Left lung (tissue), 10 donors: ENCODE results near the gene CPXM2. TPM values are rescaled to one million over a fixed set of nuclear protein-coding genes. Genes with fewer than 3 reads are reported as not detected.

ENCODE experiments used
- ATAC-seq: fragments of 200-7000 bp; cut with Tn5 transposase; one replicate; pipeline ENCODE4 v1.9.1; 2020; ENCODE audit warnings: moderate library complexity
- DNase-seq, 4 donors: peaks; one replicate each; pipeline ENCODE4 v3.0.0-alpha.2; 2013 to 2020
- H3K27ac ChIP-seq, 2 donors: fragments of 200-600 bp; sonication (generic) in 1 of 2; one replicate each; pipeline versions ENCODE4 v1.5.0 to v1.8.0; 2020 to 2021
- H3K27me3 ChIP-seq, 2 donors: fragments of 200-600 bp; sonication (generic) in 1 of 2; one replicate each; pipeline versions ENCODE4 v1.5.0 to v1.8.0; 2020 to 2021
- H3K36me3 ChIP-seq, 2 donors: fragments of 200-600 bp; sonication (generic) in 1 of 2; one replicate each; pipeline versions ENCODE4 v1.5.0 to v1.8.0; 2020 to 2021
- H3K4me1 ChIP-seq, 2 donors: fragments of 200-600 bp; one replicate each; pipeline ENCODE4 v1.8.0; 2021
- H3K4me3 ChIP-seq, 2 donors: fragments of 200-600 bp; sonication (generic) in 1 of 2; one replicate each; pipeline versions ENCODE4 v1.5.0 to v1.8.0; 2020 to 2021; ENCODE audit warnings: mild to moderate bottlenecking in 1 of 2
- H3K9me3 ChIP-seq, 2 donors: fragments of 200-600 bp; sonication (generic) in 1 of 2; one replicate each; pipeline versions ENCODE4 v1.5.0 to v1.8.0; 2020 to 2021
- intact Hi-C, 2 donors: fragments of 100-400 bp; cut with DNase I; formaldehyde crosslinking; loops; one replicate each; pipeline versions ENCODE4 v1.11.2 to v1.14.2; 2022
- polyA plus RNA-seq, 6 donors: library from polyadenylated mRNA; unstranded; fragments of 120-200 nt; gene quantifications; one replicate each; pipeline ENCODE4 v1.2.1, GENCODE V29; 2013; ENCODE audit not compliant: insufficient read length in 6 of 6
- total RNA-seq, 2 donors: library from RNA; stranded (reverse); fragmentation: NEBNext Ultra II Directional; extraction: Animal tissue kit (Norgen Biotek cat#: 25700); gene quantifications; one replicate each; pipeline ENCODE4 v1.2.1, GENCODE V29; 2021
- TF ChIP-seq, protein P1 (sequence below), 2 donors: fragments of 200-600 bp; sonication (generic) in 1 of 2; IDR thresholded peaks; one replicate each; pipeline versions ENCODE4 v1.5.0 to v1.8.0; 2021; ENCODE audit warnings: antibody characterized with exemption in 2 of 2
- donor health status: DM: no; HTN: yes; CAD: no.
- donor health status: DM: no; HTN: no; CAD: no.

The CPXM2 gene
- total and polyA plus RNA-seq, 8 donors, result 1.5 to 6.5 (median 2.6) TPM

GRCh38 chr10:123757853-123758252, 133.8 kb downstream of the CPXM2 start:
- Histone ChIP-seq H3K36me3 (no peaks in the 10 kb centered on the region), H3K4me3 (no peak overlapping the region), H3K9me3 (no peaks in the 10 kb centered on the region), H3K4me1 (no peaks in the 10 kb centered on the region), H3K27me3 (peaks cover 0 to 44% of the 10 kb centered on the region in 2 donors), H3K27ac (no peak overlapping the region)
- TF ChIP-seq, protein P1, sequence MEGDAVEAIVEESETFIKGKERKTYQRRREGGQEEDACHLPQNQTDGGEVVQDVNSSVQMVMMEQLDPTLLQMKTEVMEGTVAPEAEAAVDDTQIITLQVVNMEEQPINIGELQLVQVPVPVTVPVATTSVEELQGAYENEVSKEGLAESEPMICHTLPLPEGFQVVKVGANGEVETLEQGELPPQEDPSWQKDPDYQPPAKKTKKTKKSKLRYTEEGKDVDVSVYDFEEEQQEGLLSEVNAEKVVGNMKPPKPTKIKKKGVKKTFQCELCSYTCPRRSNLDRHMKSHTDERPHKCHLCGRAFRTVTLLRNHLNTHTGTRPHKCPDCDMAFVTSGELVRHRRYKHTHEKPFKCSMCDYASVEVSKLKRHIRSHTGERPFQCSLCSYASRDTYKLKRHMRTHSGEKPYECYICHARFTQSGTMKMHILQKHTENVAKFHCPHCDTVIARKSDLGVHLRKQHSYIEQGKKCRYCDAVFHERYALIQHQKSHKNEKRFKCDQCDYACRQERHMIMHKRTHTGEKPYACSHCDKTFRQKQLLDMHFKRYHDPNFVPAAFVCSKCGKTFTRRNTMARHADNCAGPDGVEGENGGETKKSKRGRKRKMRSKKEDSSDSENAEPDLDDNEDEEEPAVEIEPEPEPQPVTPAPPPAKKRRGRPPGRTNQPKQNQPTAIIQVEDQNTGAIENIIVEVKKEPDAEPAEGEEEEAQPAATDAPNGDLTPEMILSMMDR (IDR thresholded peaks at IDR 0.05), result no peak
- no peak for DNase-seq
- intact Hi-C loops, result no loop called here
- ATAC-seq, result no peak

- Histone ChIP-seq H3K27me3 (peaks cover 0 to 16% of the 10 kb centered on the region in 2 donors), H3K27ac (no peak overlapping the region), H3K36me3 (no peaks in the 10 kb centered on the region), H3K9me3 (peaks cover 0 to 6% of the 10 kb centered on the region in 2 donors), H3K4me3 (no peak overlapping the region), H3K4me1 (no peaks in the 10 kb centered on the region)
- intact Hi-C loops, result no loop called here
- ATAC-seq, result no peak
- TF ChIP-seq, protein P1 (IDR thresholded peaks at IDR 0.05), result no peak
- DNase-seq, result no peak
Observed at GRCh38 chr10:123755061-123755460, 136.5 kb downstream of the CPXM2 start.

DNA sequence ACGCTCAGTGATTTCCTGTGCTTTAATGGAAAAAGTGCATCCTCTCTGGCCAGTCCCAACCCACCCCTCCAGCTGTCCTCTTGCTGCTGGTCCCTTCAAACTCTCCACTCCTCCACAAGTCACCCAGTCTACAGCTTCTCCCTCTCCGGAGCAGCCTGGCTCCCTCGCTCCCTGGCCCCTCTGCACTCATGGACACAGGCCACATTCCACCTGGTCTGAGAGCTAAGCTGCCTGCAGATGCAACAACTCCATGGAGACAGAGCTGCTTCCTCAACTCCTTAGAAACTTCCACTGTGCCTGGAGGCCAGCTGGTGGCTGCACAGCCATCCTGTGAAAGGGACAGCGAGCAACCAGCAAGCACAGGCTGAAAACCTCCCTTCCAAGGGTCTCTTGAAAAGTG, 137.5 kb downstream of the CPXM2 start:
- no peaks in the 10 kb centered on the region for H3K4me1 ChIP-seq
- no peak overlapping the region for H3K27ac ChIP-seq
- no peak for ATAC-seq
- H3K4me3 ChIP-seq, result no peak overlapping the region
- H3K36me3 ChIP-seq, result no peaks in the 10 kb centered on the region
- intact Hi-C loops, result no loop called here
- DNase-seq, result no peak
- peaks cover 0 to 9% of the 10 kb centered on the region in 2 donors for H3K27me3 ChIP-seq
- H3K9me3 ChIP-seq, result peaks cover 0 to 6% of the 10 kb centered on the region in 2 donors
- TF ChIP-seq, protein P1 (IDR thresholded peaks at IDR 0.05), result no peak

- ATAC-seq, result no peak
- H3K4me3 ChIP-seq, result no peak overlapping the region
- no peaks in the 10 kb centered on the region for H3K4me1 ChIP-seq
- intact Hi-C loops, result no loop called here
- peaks cover 0 to 3% of the 10 kb centered on the region in 2 donors for H3K27me3 ChIP-seq
- no peak for DNase-seq
- H3K27ac ChIP-seq, result no peak overlapping the region
- peaks cover 0 to 6% of the 10 kb centered on the region in 2 donors for H3K9me3 ChIP-seq
- TF ChIP-seq, protein P1 (IDR thresholded peaks at IDR 0.05), result no peak
- no peaks in the 10 kb centered on the region for H3K36me3 ChIP-seq
Observed at GRCh38 chr10:123751342-123752134, 140.1 kb downstream of the CPXM2 start.

DNA sequence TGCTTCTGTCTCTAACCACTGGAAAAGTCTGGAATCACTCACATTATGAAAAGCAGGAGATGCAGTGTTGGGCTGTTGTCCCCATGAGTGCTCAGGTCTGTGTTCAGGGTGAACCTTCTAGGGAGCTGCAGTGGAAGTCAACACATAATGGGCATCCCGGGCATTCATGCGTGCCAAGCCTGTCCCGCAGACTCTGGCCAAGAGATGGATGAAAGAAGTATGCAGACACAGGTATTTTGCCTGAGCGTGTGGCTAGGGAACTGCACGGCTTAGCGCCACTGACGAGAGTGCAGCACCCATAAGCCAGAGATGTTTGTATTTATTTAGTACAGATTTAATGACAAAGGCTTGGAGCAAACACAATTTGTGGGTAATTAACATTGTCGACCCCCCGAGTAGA, 140.7 kb downstream of the CPXM2 start:
- TF ChIP-seq, protein P1 (IDR thresholded peaks at IDR 0.05), result no peak
- Histone ChIP-seq H3K27ac (no peak overlapping the region), H3K4me1 (no peaks in the 10 kb centered on the region), H3K9me3 (peaks cover 0 to 6% of the 10 kb centered on the region in 2 donors), H3K36me3 (no peaks in the 10 kb centered on the region), H3K4me3 (no peak overlapping the region), H3K27me3 (peaks cover 0 to 3% of the 10 kb centered on the region in 2 donors)
- intact Hi-C loops, result no loop called here
- no peak for DNase-seq
- no peak for ATAC-seq
